Skeletal muscle satellite cell (primary cell): ENCODE data around the gene BRAF.
A peak's percentile ranks its signal among the peaks of the same experiment; 100 is the strongest.
"Not testable (repeated sequence)": the region's sequence is repeated elsewhere in the genome, so short reads cannot be mapped to it uniquely, and the experiment has no call there.

Experiments
- H3K27me3 ChIP-seq: 2 replicates; pipeline ENCODE4 v1.7.0; 2013; ENCODE audit warnings: low read length; ENCODE audit not compliant: control insufficient read depth, insufficient read depth
- H3K36me3 ChIP-seq: 2 replicates; pipeline ENCODE4 v1.7.0; 2013; ENCODE audit warnings: mild to moderate bottlenecking, control low read depth, low read length; ENCODE audit not compliant: insufficient read depth
- H3K4me1 ChIP-seq: 2 replicates; pipeline ENCODE4 v1.7.0; 2013; ENCODE audit warnings: low read length; ENCODE audit not compliant: control insufficient read depth, insufficient read depth
- H3K4me2 ChIP-seq: 2 replicates; pipeline ENCODE4 v1.7.0; 2013; ENCODE audit warnings: mild to moderate bottlenecking, low read length
- H3K4me3 ChIP-seq: 2 replicates; pipeline ENCODE4 v1.7.0; 2013; ENCODE audit warnings: low read length
- H3K9ac ChIP-seq: 2 replicates; pipeline ENCODE4 v1.7.0; 2013; ENCODE audit warnings: mild to moderate bottlenecking, low read depth, low read length, moderate library complexity
- H3K9me3 ChIP-seq: replicated peaks from 2 replicates; pipeline ENCODE4 v1.7.0; 2013; ENCODE audit warnings: mild to moderate bottlenecking, control low read depth, low read length

Gene BRAF

DNA sequence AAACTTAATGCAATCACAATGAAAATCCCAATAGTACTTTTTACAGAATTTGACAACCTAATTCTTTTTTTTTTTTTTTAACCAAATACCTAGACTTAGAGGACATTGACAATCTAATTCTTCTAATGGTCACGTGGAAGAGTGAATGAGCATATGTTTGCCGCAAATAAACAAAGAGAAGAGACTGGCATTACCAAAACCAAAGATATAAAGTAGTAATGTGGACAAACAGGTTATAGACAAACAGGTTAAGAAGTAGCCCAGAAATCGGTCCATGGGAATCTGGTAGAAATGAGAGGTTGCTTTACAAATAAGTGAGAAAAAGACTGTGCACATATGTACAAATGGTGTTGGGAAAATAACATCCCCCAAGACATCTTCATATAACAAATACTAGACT lies 27.7 kb downstream of the BRAF start:
- H3K36me3 ChIP-seq, result no peaks in the 10 kb centered on the region
- no peak overlapping the region for H3K9ac ChIP-seq
- H3K4me3 ChIP-seq, result no peak overlapping the region
- H3K4me2 ChIP-seq, result no peak overlapping the region
- no peaks in the 10 kb centered on the region for H3K9me3 ChIP-seq
- H3K4me1 ChIP-seq, result peaks cover 7% of the 10 kb centered on the region
- H3K27me3 ChIP-seq, result no peaks in the 10 kb centered on the region

DNA sequence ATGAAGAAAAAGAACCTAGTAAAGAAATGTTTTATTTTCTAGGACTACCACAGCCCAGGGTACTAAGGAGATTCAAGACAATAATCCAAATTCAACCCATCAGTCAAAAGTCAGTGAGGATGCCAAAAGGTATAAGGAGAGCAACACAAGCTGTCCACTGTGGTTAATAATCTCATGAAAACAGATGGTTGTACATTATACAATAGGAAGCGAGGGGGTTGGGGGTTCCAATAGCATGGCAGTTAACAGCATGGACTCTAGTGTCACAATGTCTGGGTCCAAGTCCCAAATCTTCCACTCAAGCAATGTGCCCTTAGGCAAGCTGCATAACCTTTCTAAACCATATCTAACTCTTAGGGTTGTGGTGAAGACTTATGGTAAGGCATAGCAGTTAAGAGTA lies 35.1 kb downstream of the BRAF start:
- Histone ChIP-seq H3K36me3 (no peaks in the 10 kb centered on the region), H3K27me3 (no peaks in the 10 kb centered on the region), H3K4me1 (peaks cover 3% of the 10 kb centered on the region), H3K4me2 (no peak overlapping the region), H3K9me3 (no peaks in the 10 kb centered on the region), H3K4me3 (no peak overlapping the region), H3K9ac (no peak overlapping the region)

DNA sequence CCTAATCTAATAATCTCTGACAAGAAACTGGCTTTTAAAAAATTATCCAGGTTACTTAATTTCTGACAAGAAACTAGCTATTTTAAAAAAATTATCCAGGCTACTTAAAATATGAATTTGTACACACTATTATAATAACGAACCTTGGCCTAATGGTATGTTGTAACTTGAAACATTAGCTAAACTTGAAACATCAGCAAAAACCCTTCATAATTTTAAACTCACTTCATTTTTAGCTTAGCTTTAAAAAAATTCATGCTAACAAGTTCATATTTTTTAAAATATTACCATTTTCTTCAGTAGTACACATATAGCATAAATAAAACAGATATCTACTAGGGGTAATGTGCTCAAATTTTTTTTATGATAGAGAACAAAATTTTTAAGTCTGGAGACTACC lies 35.6 kb downstream of the BRAF start:
- Histone ChIP-seq H3K9me3 (no peaks in the 10 kb centered on the region), H3K4me2 (no peak overlapping the region), H3K4me3 (no peak overlapping the region), H3K9ac (no peak overlapping the region), H3K36me3 (no peaks in the 10 kb centered on the region), H3K27me3 (no peaks in the 10 kb centered on the region), H3K4me1 (peaks cover 3% of the 10 kb centered on the region)

DNA sequence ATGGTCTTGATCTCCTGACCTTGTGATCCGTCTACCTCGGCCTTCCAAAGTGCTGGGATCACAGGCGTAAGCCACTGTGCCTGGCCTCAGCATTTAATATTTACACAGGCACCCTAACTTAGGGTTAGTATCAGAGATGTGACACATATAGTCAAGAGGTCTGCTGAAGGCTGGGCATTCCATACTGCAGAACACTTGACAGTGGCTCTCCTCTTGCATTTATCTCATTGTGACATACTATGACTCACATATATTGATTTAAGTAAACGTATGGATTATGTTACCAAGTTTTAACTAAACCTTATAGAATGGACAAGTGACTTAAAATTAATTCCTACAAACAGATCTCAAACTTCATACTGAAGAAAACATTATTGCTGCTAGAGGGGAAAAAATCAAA lies 36.6 kb downstream of the BRAF start:
- Histone ChIP-seq H3K36me3 (no peaks in the 10 kb centered on the region), H3K4me2 (no peak overlapping the region), H3K4me1 (no peaks in the 10 kb centered on the region), H3K9me3 (no peaks in the 10 kb centered on the region), H3K9ac (no peak overlapping the region), H3K4me3 (no peak overlapping the region), H3K27me3 (no peaks in the 10 kb centered on the region)

DNA sequence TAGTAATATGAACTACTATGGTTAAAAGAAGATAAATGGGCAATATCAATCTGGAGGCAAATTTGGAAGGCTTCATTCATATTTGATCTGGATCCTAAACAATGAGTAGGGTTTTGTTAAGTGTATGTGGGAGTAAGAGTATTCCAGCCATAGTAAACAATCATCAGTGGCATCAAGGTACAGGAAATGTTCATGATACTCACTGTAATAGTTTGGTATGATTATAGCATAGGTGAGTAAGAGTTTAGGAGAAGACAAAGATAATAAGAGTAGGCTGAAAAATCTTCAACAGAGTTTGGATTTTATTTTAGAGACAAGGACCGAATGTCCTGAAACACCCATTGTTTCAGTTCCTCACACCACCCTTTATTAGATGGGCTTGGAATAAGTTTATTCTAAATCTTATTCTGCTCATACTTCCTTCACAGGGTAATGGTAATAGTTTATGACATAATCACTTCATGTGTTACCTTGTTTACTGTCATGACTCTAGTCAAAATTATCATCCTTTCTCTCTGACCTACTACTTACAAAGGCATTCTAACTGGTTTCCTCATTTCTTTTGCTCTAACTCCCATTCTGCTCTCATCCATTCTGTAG lies 38.9 kb downstream of the BRAF start:
- H3K27me3 ChIP-seq, result no peaks in the 10 kb centered on the region
- no peaks in the 10 kb centered on the region for H3K9me3 ChIP-seq
- no peaks in the 10 kb centered on the region for H3K36me3 ChIP-seq
- H3K4me3 ChIP-seq, result no peak overlapping the region
- no peak overlapping the region for H3K9ac ChIP-seq
- H3K4me2 ChIP-seq, result no peak overlapping the region
- H3K4me1 ChIP-seq, result no peaks in the 10 kb centered on the region

DNA sequence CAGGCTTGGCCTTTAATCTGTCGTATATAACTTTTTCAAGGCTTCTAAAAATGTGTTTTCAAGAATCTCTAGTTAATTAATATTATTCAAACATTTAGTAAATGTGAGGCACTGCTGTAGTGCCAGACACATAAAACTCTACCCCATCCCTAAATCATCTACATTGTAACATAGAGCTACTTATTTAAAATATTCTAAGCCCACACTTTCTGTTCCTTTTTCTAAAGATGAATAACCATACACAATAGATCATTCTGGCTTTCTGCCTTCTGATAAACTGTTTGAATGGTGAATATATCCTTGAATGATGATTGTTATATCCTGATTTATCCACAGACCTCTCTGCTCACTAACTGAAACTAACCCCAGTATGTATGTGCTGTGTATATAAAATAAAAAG lies 41.4 kb downstream of the BRAF start:
- H3K27me3 ChIP-seq, result no peaks in the 10 kb centered on the region
- H3K9ac ChIP-seq, result no peak overlapping the region
- H3K4me2 ChIP-seq, result no peak overlapping the region
- no peaks in the 10 kb centered on the region for H3K36me3 ChIP-seq
- no peak overlapping the region for H3K4me3 ChIP-seq
- no peaks in the 10 kb centered on the region for H3K4me1 ChIP-seq
- no peaks in the 10 kb centered on the region for H3K9me3 ChIP-seq

DNA sequence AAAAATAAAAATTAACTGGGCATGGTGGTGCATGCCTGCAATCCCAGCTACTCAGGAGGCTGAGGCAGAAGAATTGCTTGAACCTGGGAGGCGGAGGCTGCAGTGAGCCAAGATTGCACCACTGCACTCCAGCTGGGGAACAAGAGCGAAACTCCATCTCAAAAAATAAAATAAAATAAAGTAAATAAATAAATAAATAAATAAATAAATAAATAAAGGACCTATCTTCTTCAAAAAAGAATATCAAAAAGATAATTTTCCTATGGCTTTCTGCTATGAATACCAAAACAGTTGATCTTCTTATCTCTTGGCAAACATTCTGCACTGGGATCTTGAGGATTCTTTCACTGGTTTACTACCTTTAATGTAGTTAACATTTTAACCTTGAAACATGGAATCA lies 41.9 kb downstream of the BRAF start:
- H3K4me1 ChIP-seq, H3K4me3 ChIP-seq, H3K9ac ChIP-seq, H3K9me3 ChIP-seq, H3K4me2 ChIP-seq, H3K36me3 ChIP-seq, H3K27me3 ChIP-seq: not testable (repeated sequence)

DNA sequence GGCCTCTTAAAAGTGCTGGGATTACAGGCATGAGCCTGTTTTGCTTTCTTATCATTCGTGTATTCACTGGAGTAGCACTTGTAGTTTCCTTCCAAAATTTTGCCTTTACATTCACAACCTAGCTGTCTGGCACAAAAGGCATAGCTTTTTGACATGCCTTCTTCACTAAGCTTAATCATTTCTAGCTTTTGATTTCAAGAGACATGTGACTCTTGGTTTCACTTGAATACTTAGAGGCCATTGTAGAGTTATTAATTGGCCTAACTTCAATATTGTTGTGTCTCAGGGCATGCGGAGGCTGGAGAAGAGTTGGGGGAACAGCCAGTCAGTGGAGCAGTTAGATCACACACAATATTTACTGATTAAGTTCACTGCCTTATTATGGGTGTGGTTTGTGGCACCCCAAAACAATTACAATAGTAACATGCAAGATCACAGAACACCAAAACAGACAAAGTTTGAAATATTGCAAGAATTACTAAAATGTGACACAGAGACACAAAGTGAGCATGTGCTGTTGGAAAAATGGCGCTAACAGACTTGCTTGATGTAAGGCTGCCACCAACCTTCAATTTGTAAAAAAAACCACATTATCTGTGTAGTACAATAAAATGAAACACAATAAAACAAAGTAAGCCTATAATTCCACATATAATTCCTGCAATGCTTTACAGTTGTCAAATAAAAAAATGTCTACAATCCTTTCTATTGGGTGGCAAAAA lies 43.1 kb downstream of the BRAF start:
- Histone ChIP-seq H3K36me3 (no peaks in the 10 kb centered on the region), H3K4me3 (no peak overlapping the region), H3K4me1 (peaks cover 10% of the 10 kb centered on the region), H3K9ac (no peak overlapping the region), H3K27me3 (no peaks in the 10 kb centered on the region), H3K4me2 (no peak overlapping the region), H3K9me3 (no peaks in the 10 kb centered on the region)

DNA sequence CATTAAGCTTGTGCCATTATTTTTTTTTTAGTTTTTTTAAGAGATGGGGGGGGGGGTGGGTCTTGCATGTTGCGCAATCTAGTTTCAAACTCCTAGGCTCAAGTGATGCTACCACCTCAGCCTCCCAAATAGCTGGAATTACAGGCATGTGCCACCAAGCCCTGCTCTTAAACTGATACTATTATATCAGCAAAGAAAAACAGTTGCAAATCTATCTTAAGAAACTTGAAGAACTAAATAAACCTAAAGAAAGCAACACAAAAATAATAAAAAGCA lies 47.5 kb downstream of the BRAF start:
- H3K4me2 ChIP-seq, result no peak overlapping the region
- no peaks in the 10 kb centered on the region for H3K36me3 ChIP-seq
- no peaks in the 10 kb centered on the region for H3K9me3 ChIP-seq
- no peak overlapping the region for H3K4me3 ChIP-seq
- H3K9ac ChIP-seq, result no peak overlapping the region
- no peaks in the 10 kb centered on the region for H3K27me3 ChIP-seq
- H3K4me1 ChIP-seq, result peaks cover 13% of the 10 kb centered on the region

DNA sequence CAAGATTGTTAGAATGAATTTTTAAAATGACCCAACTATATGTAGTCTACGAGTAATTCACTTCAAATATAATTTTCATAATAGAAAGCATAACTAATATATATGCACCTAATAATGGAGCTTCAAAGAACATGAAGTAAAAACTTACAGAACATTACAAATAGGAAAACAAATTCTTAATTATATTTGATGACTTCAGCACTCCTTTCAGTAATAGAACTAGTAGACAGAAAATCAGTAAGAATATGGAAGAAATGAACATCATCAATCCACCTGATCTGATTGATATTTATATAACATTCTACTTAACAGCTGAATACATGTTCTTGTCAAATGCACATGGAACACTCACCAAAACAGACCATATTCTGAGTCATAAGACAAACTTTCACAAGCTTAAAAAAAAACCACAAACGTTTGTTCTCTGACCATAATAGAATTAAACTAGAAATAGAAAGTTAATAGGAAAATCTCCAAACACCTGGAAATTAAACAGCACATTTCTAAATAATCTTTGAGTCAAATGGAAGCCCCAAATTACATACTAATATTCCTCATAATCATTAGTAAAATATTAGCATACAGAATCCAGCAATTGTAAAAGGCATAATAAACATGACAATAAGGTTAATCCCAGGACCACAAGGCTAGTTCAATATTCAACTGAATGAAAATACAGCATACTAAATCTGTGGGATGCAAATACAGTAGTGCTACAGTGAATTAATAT lies 48.0 kb downstream of the BRAF start:
- H3K27me3 ChIP-seq, result no peaks in the 10 kb centered on the region
- no peaks in the 10 kb centered on the region for H3K9me3 ChIP-seq
- H3K36me3 ChIP-seq, result no peaks in the 10 kb centered on the region
- H3K9ac ChIP-seq, result no peak overlapping the region
- no peak overlapping the region for H3K4me3 ChIP-seq
- peak overlapping the region; percentile 58 for H3K4me2 ChIP-seq
- peaks cover 13% of the 10 kb centered on the region for H3K4me1 ChIP-seq

DNA sequence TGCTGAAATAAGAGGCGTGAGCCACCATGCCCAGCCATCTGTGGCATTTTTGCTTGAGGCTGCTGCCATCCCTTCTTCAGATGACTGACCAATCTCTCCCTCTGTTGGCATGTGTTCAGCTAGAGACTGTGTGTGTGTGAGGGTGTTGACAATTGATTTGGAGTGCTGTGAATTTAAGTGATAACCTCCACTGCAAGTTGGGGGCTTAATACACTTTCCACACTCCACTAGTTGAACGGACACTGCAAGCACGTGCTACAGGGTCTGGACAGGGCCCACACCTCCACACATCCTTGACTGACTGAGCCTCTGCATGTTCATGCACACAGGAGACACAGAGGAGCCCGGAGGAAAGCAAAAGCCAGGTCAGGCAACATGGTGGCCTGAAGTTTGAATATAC lies 51.3 kb downstream of the BRAF start:
- H3K4me3 ChIP-seq, result no peak overlapping the region
- no peak overlapping the region for H3K4me2 ChIP-seq
- H3K36me3 ChIP-seq, result no peaks in the 10 kb centered on the region
- H3K9me3 ChIP-seq, result no peaks in the 10 kb centered on the region
- no peak overlapping the region for H3K9ac ChIP-seq
- H3K27me3 ChIP-seq, result no peaks in the 10 kb centered on the region
- H3K4me1 ChIP-seq, result peaks cover 13% of the 10 kb centered on the region

DNA sequence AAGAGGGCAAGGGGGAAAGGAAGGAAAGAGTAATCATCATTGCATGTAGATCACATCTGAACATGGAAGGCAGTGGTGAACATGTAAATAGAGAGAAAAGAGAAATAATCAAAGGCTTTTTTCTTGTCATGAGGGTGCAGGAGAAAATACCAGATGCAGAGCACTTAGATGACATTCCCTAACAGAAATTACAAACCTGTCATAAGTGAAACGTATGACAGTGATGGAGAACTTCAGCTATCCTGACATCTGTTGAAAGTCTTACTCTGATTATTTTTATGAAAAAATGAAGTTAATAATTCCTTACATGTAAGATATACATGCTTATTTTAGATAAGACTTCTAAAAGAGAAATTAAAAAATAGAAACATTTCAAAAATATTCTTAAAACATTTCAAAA lies 54.7 kb downstream of the BRAF start:
- Histone ChIP-seq H3K9ac (no peak overlapping the region), H3K4me1 (no peaks in the 10 kb centered on the region), H3K36me3 (no peaks in the 10 kb centered on the region), H3K27me3 (no peaks in the 10 kb centered on the region), H3K9me3 (no peaks in the 10 kb centered on the region), H3K4me2 (no peak overlapping the region), H3K4me3 (no peak overlapping the region)
